Myocyte (in vitro differentiated cells): ENCODE data around the gene ZNF804B. TPM values are rescaled to one million over a fixed set of nuclear protein-coding genes. Genes with fewer than 3 reads are reported as not detected.

ENCODE experiments used
- DNase-seq: peaks from one replicate; pipeline ENCODE4 v3.0.0-alpha.2; 2012; ENCODE audit warnings: low read depth
- total RNA-seq: library from RNA; depleted of rRNA; stranded (reverse); fragments of >200 nt; gene quantifications from 2 replicates; pipeline ENCODE4 v1.2.3, GENCODE V29; 2014

ZNF804B gene
- total RNA-seq, 1 donor from 2014 or later, result not detected

- no peak for DNase-seq
Observed at GRCh38 chr7:88965371-88965770, 205.9 kb downstream of the ZNF804B start.

GRCh38 chr7:88967432-88967831, 207.9 kb downstream of the ZNF804B start:
- DNase-seq, result no peak

GRCh38 chr7:88969167-88969566, 209.7 kb downstream of the ZNF804B start:
- DNase-seq, result no peak

- DNase-seq, result no peak
Observed at GRCh38 chr7:88985295-88985694, 225.8 kb downstream of the ZNF804B start.

GRCh38 chr7:89001306-89001705, 241.8 kb downstream of the ZNF804B start:
- DNase-seq, result no peak

- DNase-seq, result no peak
Observed at GRCh38 chr7:89002981-89003956, 243.8 kb downstream of the ZNF804B start.

GRCh38 chr7:89012016-89012415, 252.5 kb downstream of the ZNF804B start:
- no peak for DNase-seq

GRCh38 chr7:89017695-89018094, 258.2 kb downstream of the ZNF804B start:
- DNase-seq, result no peak

- DNase-seq, result no peak
Observed at GRCh38 chr7:89021741-89022140, 262.2 kb downstream of the ZNF804B start.

GRCh38 chr7:89023206-89023605, 263.7 kb downstream of the ZNF804B start:
- no peak for DNase-seq

- DNase-seq, result peak; percentile 16
Observed at GRCh38 chr7:89023877-89024276, 264.4 kb downstream of the ZNF804B start.

GRCh38 chr7:89027781-89028180, 268.3 kb downstream of the ZNF804B start:
- no peak for DNase-seq

- no peak for DNase-seq
Observed at GRCh38 chr7:89028319-89028718, 268.8 kb downstream of the ZNF804B start.

- DNase-seq, result peak; percentile 53
Observed at GRCh38 chr7:89029864-89030263, 270.4 kb downstream of the ZNF804B start.

- DNase-seq, result no peak
Observed at GRCh38 chr7:89041240-89041639, 281.7 kb downstream of the ZNF804B start.

- peak; percentile 13 for DNase-seq
Observed at GRCh38 chr7:89042940-89043339, 283.4 kb downstream of the ZNF804B start.

GRCh38 chr7:89049043-89049442, 289.5 kb downstream of the ZNF804B start:
- no peak for DNase-seq

- no peak for DNase-seq
Observed at GRCh38 chr7:89053130-89053529, 293.6 kb downstream of the ZNF804B start.

- DNase-seq, result no peak
Observed at GRCh38 chr7:89054361-89054760, 294.9 kb downstream of the ZNF804B start.

GRCh38 chr7:89060234-89060633, 300.7 kb downstream of the ZNF804B start:
- no peak for DNase-seq

- peak; percentile 12 for DNase-seq
Observed at GRCh38 chr7:89064831-89065230, 305.3 kb downstream of the ZNF804B start.

GRCh38 chr7:89067048-89067447, 307.5 kb downstream of the ZNF804B start:
- DNase-seq, result no peak

GRCh38 chr7:89072081-89072480, 312.6 kb downstream of the ZNF804B start:
- DNase-seq, result peak; percentile 28
